ENCODE results near the gene KCNK7.

- TF ChIP-seq CTCF (IDR thresholded peaks at IDR 0.05) (no peak), POLR2A (IDR thresholded peaks at IDR 0.05) (no peak)
Observed at GRCh38 chr11:65611758-65612603, 16.4 kb upstream of the KCNK7 start.
